H1 (cell line): Measurements from ENCODE around the gene GRID1. TPM values are rescaled to one million over a fixed set of nuclear protein-coding genes. Genes with fewer than 3 reads are reported as not detected.

Source experiments
- CTCF ChIA-PET: fragments of 300-600 bp; sonication (Branson Sonifier 250); formaldehyde crosslinking; loops from one replicate; lab custom pipeline; 2021; ENCODE audit not compliant: partially characterized antibody; lab: Charles Lee
- POLR2A ChIA-PET: fragments of 300-600 bp; sonication (Branson Sonifier 250); formaldehyde crosslinking; loops from one replicate; lab custom pipeline; 2021; ENCODE audit warnings: inconsistent platforms; ENCODE audit not compliant: partially characterized antibody; lab: Charles Lee
- DNase-seq, 2 experiments: peaks; one replicate each; pipeline versions ENCODE4 v3.0.0 to v3.0.0-alpha.2; 2010 to 2022; ENCODE audit warnings: low spot score in 2 of 2, low read depth in 1 of 2, mixed read lengths in 1 of 2
- FAIRE-seq: peaks from 2 replicates; lab custom pipeline; 2011; peaks lifted over from hg19 to GRCh38; lab: Jason Lieb, UNC
- H2AFZ ChIP-seq: 2 replicates; pipeline ENCODE4 v1.8.1; 2012; ENCODE audit warnings: low read length, inconsistent platforms
- H2AK5ac ChIP-seq: 2 replicates; pipeline ENCODE4 v1.6.1; 2013; ENCODE audit warnings: low read depth, low read length
- H2BK120ac ChIP-seq: replicated peaks from 2 replicates; pipeline ENCODE3; 2013; ENCODE audit warnings: low read depth, low read length, inconsistent platforms
- H2BK12ac ChIP-seq: 2 replicates; pipeline ENCODE4 v1.6.1; 2013; ENCODE audit warnings: low read depth, low read length
- H2BK15ac ChIP-seq: 2 replicates; pipeline ENCODE4 v1.6.1; 2013; ENCODE audit warnings: low read length
- H2BK20ac ChIP-seq: 2 replicates; pipeline ENCODE4 v1.6.1; 2013; ENCODE audit warnings: low read length
- H2BK5ac ChIP-seq: 2 replicates; pipeline ENCODE4 v1.6.1; 2013; ENCODE audit warnings: low read depth, low read length
- H3K14ac ChIP-seq: 2 replicates; pipeline ENCODE4 v1.6.1; 2013; ENCODE audit warnings: inconsistent platforms; ENCODE audit not compliant: insufficient read length
- H3K18ac ChIP-seq: 2 replicates; pipeline ENCODE4 v1.6.1; 2013; ENCODE audit warnings: low read length; ENCODE audit errors: extremely low read depth
- H3K23ac ChIP-seq: 2 replicates; pipeline ENCODE4 v1.6.1; 2013; ENCODE audit warnings: inconsistent platforms; ENCODE audit not compliant: insufficient read length
- H3K23me2 ChIP-seq: 2 replicates; pipeline ENCODE4 v1.6.1; 2013; ENCODE audit warnings: low read depth, low read length
- H3K27ac ChIP-seq: 2 replicates; pipeline ENCODE4 v1.6.1; 2011; ENCODE audit warnings: low read depth, low read length, inconsistent platforms
- H3K27me3 ChIP-seq, 4 experiments: replicated peaks in 1 of 4; 1 replicate in 1 of 4; 2 replicates in 3 of 4; pipeline versions ENCODE4 v1.6.1 to v1.8.1; 2011 to 2013; ENCODE audit warnings: low read length in 3 of 4, mild to moderate bottlenecking in 3 of 4, inconsistent platforms in 2 of 4, mixed read lengths in 2 of 4, moderate library complexity in 1 of 4; ENCODE audit not compliant: control insufficient read depth in 3 of 4, insufficient read depth in 3 of 4; ENCODE audit errors: extremely low read depth in 1 of 4
- H3K36me3 ChIP-seq, 4 experiments: 2 replicates each; pipeline versions ENCODE4 v1.6.1 to v1.8.1; 2011 to 2013; ENCODE audit warnings: mild to moderate bottlenecking in 4 of 4, low read length in 3 of 4, moderate library complexity in 2 of 4, control low read depth in 1 of 4, inconsistent platforms in 1 of 4; ENCODE audit not compliant: insufficient read depth in 4 of 4, control insufficient read depth in 2 of 4
- H3K4ac ChIP-seq: replicated peaks from 2 replicates; pipeline ENCODE3; 2013; ENCODE audit warnings: low read length, low read depth, mixed read lengths, inconsistent platforms; ENCODE audit not compliant: insufficient read length
- H3K4me1 ChIP-seq, 4 experiments: replicated peaks in 1 of 4; 1 replicate in 1 of 4; 2 replicates in 3 of 4; pipeline versions ENCODE4 v1.6.1 to v1.8.1; 2011 to 2013; ENCODE audit warnings: low read length in 3 of 4, inconsistent platforms in 2 of 4, mixed read lengths in 1 of 4; ENCODE audit not compliant: insufficient read depth in 4 of 4, control insufficient read depth in 3 of 4
- H3K4me2 ChIP-seq, 2 experiments: 2 replicates each; pipeline versions ENCODE4 v1.6.1 to v1.8.1; 2011 to 2013; ENCODE audit warnings: low read depth in 2 of 2, low read length in 2 of 2, control low read depth in 1 of 2, inconsistent platforms in 1 of 2, mild to moderate bottlenecking in 1 of 2; ENCODE audit not compliant: insufficient read depth in 1 of 2
- H3K4me3 ChIP-seq, 4 experiments: fragments of 200-600, 300-600 bp in 1 of 4; sonication (generic), shearing (Covaris generic), sonication (Bioruptor Twin) in 1 of 4; 2 replicates each; pipeline versions ENCODE4 v1.5.1 to v1.8.1; 2011 to 2016; ENCODE audit warnings: low read length in 4 of 4, low read depth in 3 of 4, control low read depth in 2 of 4, inconsistent platforms in 2 of 4, mild to moderate bottlenecking in 2 of 4, mixed read lengths in 1 of 4, moderate library complexity in 1 of 4; ENCODE audit not compliant: insufficient read depth in 2 of 4; ENCODE audit errors: extremely low read depth in 1 of 4
- H3K56ac ChIP-seq: replicated peaks from 2 replicates; pipeline ENCODE3; 2013; ENCODE audit warnings: low read depth, mild to moderate bottlenecking, mixed read lengths, low read length, inconsistent platforms; ENCODE audit not compliant: insufficient read length
- H3K79me1 ChIP-seq: 2 replicates; pipeline ENCODE4 v1.6.1; 2013; ENCODE audit warnings: low read depth, low read length, control low read depth
- H3K79me2 ChIP-seq, 2 experiments: 2 replicates each; pipeline versions ENCODE4 v1.6.1 to v1.8.1; 2012 to 2013; ENCODE audit warnings: low read length in 2 of 2, mild to moderate bottlenecking in 2 of 2, inconsistent platforms in 1 of 2; ENCODE audit not compliant: insufficient read depth in 2 of 2, control insufficient read depth in 1 of 2
- H3K9ac ChIP-seq, 4 experiments: replicated peaks in 1 of 4; 1 replicate in 1 of 4; 2 replicates in 3 of 4; pipeline versions ENCODE4 v1.6.1 to v1.8.1; 2011 to 2013; ENCODE audit warnings: low read depth in 3 of 4, low read length in 3 of 4, control low read depth in 2 of 4, mild to moderate bottlenecking in 2 of 4, moderate library complexity in 2 of 4, inconsistent platforms in 1 of 4; ENCODE audit errors: extremely low read depth in 1 of 4
- H3K9me3 ChIP-seq, 2 experiments: 2 replicates each; pipeline versions ENCODE4 v1.6.1 to v1.8.1; 2012 to 2013; ENCODE audit warnings: mild to moderate bottlenecking in 2 of 2, moderate library complexity in 2 of 2, control low read depth in 1 of 2, inconsistent platforms in 1 of 2, low read depth in 1 of 2, low read length in 1 of 2, mixed read lengths in 1 of 2; ENCODE audit not compliant: insufficient read depth in 2 of 2
- H4K20me1 ChIP-seq, 2 experiments: replicated peaks in 1 of 2; 2 replicates each; pipeline versions ENCODE3 to v1.8.1; 2011 to 2013; ENCODE audit warnings: inconsistent platforms in 2 of 2, low read length in 2 of 2, mild to moderate bottlenecking in 1 of 2; ENCODE audit not compliant: insufficient read depth in 2 of 2, control insufficient read depth in 1 of 2
- H4K5ac ChIP-seq: 2 replicates; pipeline ENCODE4 v1.6.1; 2013; ENCODE audit warnings: low read length, low read depth, mixed read lengths, inconsistent platforms; ENCODE audit not compliant: insufficient read length
- H4K8ac ChIP-seq: 2 replicates; pipeline ENCODE4 v1.8.0; 2013; ENCODE audit warnings: mild to moderate bottlenecking, moderate library complexity, low read length, inconsistent platforms; ENCODE audit not compliant: insufficient read depth; ENCODE audit errors: extremely low read depth
- H4K91ac ChIP-seq: replicated peaks from 2 replicates; pipeline ENCODE3; 2013; ENCODE audit warnings: low read length, mixed read lengths, inconsistent platforms; ENCODE audit not compliant: insufficient read length
- RAD21 ChIP-seq, 2 experiments: IDR thresholded peaks in 1 of 2; conservative IDR thresholded peaks in 1 of 2; 2 replicates each; pipeline ENCODE4 v1.6.1; 2011; ENCODE audit warnings: low read depth in 2 of 2, low read length in 2 of 2, improper control_type of control experiment in 1 of 2, inconsistent platforms in 1 of 2, mild to moderate bottlenecking in 1 of 2, moderate library complexity in 1 of 2
- SRF ChIP-seq: IDR thresholded peaks from 2 replicates; pipeline ENCODE4 v1.6.1; 2011; ENCODE audit warnings: mild to moderate bottlenecking, low read depth, low read length, moderate library complexity
- SUZ12 ChIP-seq: fragments of 200-600 bp; sonication (generic); IDR thresholded peaks from 2 replicates; pipeline ENCODE4 v1.6.1; 2012; ENCODE audit warnings: mild to moderate bottlenecking, inconsistent platforms, low read length, moderate library complexity, mixed read lengths
- WGBS, 2 experiments: shearing (Covaris generic) in 1 of 2; methylation state at CpG; one replicate each; pipeline versions ENCODE4 v1.1.6 to v1.1.7; 2013 to 2015; ENCODE audit warnings: low lambda C conversion rate in 2 of 2, mixed read lengths in 2 of 2, inconsistent platforms in 1 of 2, low coverage in 1 of 2, missing lambda C conversion rate in 1 of 2; ENCODE audit not compliant: insufficient replicate concordance in 2 of 2, insufficient coverage in 1 of 2, insufficient read length in 1 of 2; ENCODE audit errors: extremely low coverage in 1 of 2, missing lambda C conversion rate in 1 of 2; 5-methylcytosine and 5-hydroxymethylcytosine counted together
- polyA plus RNA-seq, 7 experiments: library from polyadenylated mRNA; depleted of rRNA in 3 of 7; stranded (reverse) in 5 of 7; unstranded in 2 of 7; fragments of >200 nt in 5 of 7; fragments of 200-250 nt in 2 of 7; gene quantifications; 1 replicate in 5 of 7; 2 replicates in 1 of 7; 4 replicates in 1 of 7; pipeline versions ENCODE4 v1.2.1 to v1.2.3, GENCODE V29; 2011 to 2013; ENCODE audit warnings: missing spikeins in 2 of 7, mixed read lengths in 2 of 7
- total RNA-seq: library from RNA; stranded (reverse); fragmentation: NEBNext Ultra II Directional; extraction: Animal tissue kit (Norgen Biotek cat#: 25700); gene quantifications from 2 replicates; pipeline ENCODE4 v1.2.1, GENCODE V29; 2021

GRID1 gene
- total and polyA plus RNA-seq, 2 of the 8 experiments (the other 6 are each of a cell fraction or from before 2014, with no cell fraction given), result 0.22 to 0.30 TPM

GRCh38 chr10:86077871-86078638 is 288.5 kb downstream of the GRID1 start:
- Histone ChIP-seq H4K91ac (no peak overlapping the region), H4K5ac (no peak overlapping the region), H3K27ac (no peak overlapping the region)

More at GRCh38 chr10:86077871-86078638, 288.5 kb downstream of the GRID1 start:
- no peaks in the 10 kb centered on the region for H3K27me3 ChIP-seq
- H3K56ac ChIP-seq, result no peak overlapping the region
- H2BK20ac ChIP-seq, result no peak overlapping the region
- DNase-seq (no peak), FAIRE-seq (no peak)
- H3K23me2 ChIP-seq, result no peaks in the 10 kb centered on the region
- H2BK5ac ChIP-seq, result peak overlapping the region; percentile 81; the same call in 1 of the 2 replicates
- H3K23ac ChIP-seq, result no peak overlapping the region
- no peak overlapping the region for H2BK120ac ChIP-seq
- H4K8ac ChIP-seq, result no peak overlapping the region; the same call in 1 of the 2 replicates
- no peak for TF ChIP-seq RAD21 (IDR thresholded peaks at IDR 0.05 in 1 of 2, conservative IDR thresholded peaks at IDR 0.05 in 1 of 2; ENCODE audit: low read depth in 2 of 2, low read length in 2 of 2)
- no peak for TF ChIP-seq SUZ12
- TF ChIP-seq SRF, result no peak
- no peak overlapping the region for H3K14ac ChIP-seq
- no peak overlapping the region for H2BK15ac ChIP-seq
- H4K20me1 ChIP-seq, result no peaks in the 10 kb centered on the region
- H2AK5ac ChIP-seq, result 0 out of 2 replicates have a peak overlapping the region, but pooled peaks have one; percentile 39
- no peak overlapping the region for H3K4me3 ChIP-seq
- H2BK12ac ChIP-seq, result no peak overlapping the region
- no peaks in the 10 kb centered on the region for H3K79me2 ChIP-seq
- H3K4me2 ChIP-seq, result no peak overlapping the region
- no peak overlapping the region for H3K18ac ChIP-seq
- ChIA-PET CTCF (interaction anchor here (0.5 to 2.4 kb wide), 10 partner anchors 10 to 826 kb away, joined by 3 to 8 read pairs (median 4); no protein-coding TSS in a partner anchor), POLR2A (no interaction called here)
- WGBS, 2 experiments, result 84% methylated on average over 9 of the region's 9 CpGs; no CpG with 5 or more reads in 1 of the 2 experiments
- H3K79me1 ChIP-seq, result no peaks in the 10 kb centered on the region
- H3K9me3 ChIP-seq, result no peaks in the 10 kb centered on the region
- no peak overlapping the region for H3K4ac ChIP-seq
- H2AFZ ChIP-seq, result no peak overlapping the region
- peaks cover 0 to 8% (median 5%) of the 10 kb centered on the region in 4 experiments; a peak in 4 of 7 replicates for H3K4me1 ChIP-seq
- H3K36me3 ChIP-seq, result no peaks in the 10 kb centered on the region
- no peak overlapping the region for H3K9ac ChIP-seq
